ES-I3 (cell line): Measurements from ENCODE around the gene SPAAR.
"Not testable (repeated sequence)": the region's sequence is repeated elsewhere in the genome, so short reads cannot be mapped to it uniquely, and the experiment has no call there.

Experiments
- H3K36me3 ChIP-seq: 2 replicates; pipeline ENCODE4 v1.6.1; 2013; ENCODE audit warnings: mild to moderate bottlenecking, low read length, control low read depth, moderate library complexity; ENCODE audit not compliant: insufficient read depth
- H3K4me1 ChIP-seq: 2 replicates; pipeline ENCODE4 v1.6.1; 2013; ENCODE audit warnings: mild to moderate bottlenecking, control low read depth, low read length; ENCODE audit not compliant: insufficient read depth
- H3K9ac ChIP-seq: 2 replicates; pipeline ENCODE4 v1.6.1; 2013; ENCODE audit warnings: low read depth, mild to moderate bottlenecking, low read length, moderate library complexity
- H3K9me3 ChIP-seq: 2 replicates; pipeline ENCODE4 v1.6.1; 2013; ENCODE audit warnings: mild to moderate bottlenecking, low read length, moderate library complexity; ENCODE audit not compliant: control insufficient read depth, insufficient read depth

The SPAAR gene

GRCh38 chr9:35884908-35885307, 24.4 kb upstream of the SPAAR start:
- H3K9ac ChIP-seq, H3K36me3 ChIP-seq, H3K9me3 ChIP-seq, H3K4me1 ChIP-seq: not testable (repeated sequence)

DNA sequence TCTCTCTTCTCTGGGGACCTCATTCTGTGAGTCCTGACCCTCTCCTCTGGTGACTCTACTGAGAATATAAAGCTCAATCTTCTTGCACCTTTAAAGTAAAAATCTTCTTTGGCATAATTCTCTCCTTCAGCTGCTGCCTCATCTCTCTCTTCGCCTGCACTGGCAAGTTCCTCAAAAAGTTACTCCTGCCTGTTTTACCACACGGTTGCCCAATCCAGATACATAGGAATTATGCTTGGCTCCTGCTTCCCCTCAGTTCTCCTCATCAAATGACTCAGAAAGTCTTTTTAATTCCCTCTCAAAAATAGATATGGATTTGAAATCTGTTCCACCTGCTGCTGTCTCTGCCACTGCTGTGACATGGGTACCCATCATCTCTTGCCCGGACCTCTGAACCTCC, 17.6 kb upstream of the SPAAR start:
- Histone ChIP-seq H3K36me3 (no peaks in the 10 kb centered on the region), H3K9me3 (no peaks in the 10 kb centered on the region), H3K9ac (no peak overlapping the region), H3K4me1 (no peaks in the 10 kb centered on the region)

- H3K4me1 ChIP-seq: no peaks in the 10 kb centered on the region
- H3K36me3 ChIP-seq: no peaks in the 10 kb centered on the region
- H3K9ac ChIP-seq: no peak overlapping the region
- no peaks in the 10 kb centered on the region for H3K9me3 ChIP-seq
Measured at GRCh38 chr9:35892051-35892450, 17.2 kb upstream of the SPAAR start.

GRCh38 chr9:35896570-35896969, 12.7 kb upstream of the SPAAR start:
- no peaks in the 10 kb centered on the region for H3K36me3 ChIP-seq
- H3K9ac ChIP-seq: no peak overlapping the region
- no peaks in the 10 kb centered on the region for H3K4me1 ChIP-seq
- no peaks in the 10 kb centered on the region for H3K9me3 ChIP-seq

- not testable (repeated sequence) for H3K9me3 ChIP-seq, H3K4me1 ChIP-seq, H3K9ac ChIP-seq, H3K36me3 ChIP-seq
Measured at GRCh38 chr9:35897376-35898099, 11.8 kb upstream of the SPAAR start.

- Histone ChIP-seq H3K36me3 (no peaks in the 10 kb centered on the region), H3K4me1 (no peaks in the 10 kb centered on the region), H3K9ac (no peak overlapping the region), H3K9me3 (no peaks in the 10 kb centered on the region)
Measured at GRCh38 chr9:35898337-35898736, 11.0 kb upstream of the SPAAR start.

DNA sequence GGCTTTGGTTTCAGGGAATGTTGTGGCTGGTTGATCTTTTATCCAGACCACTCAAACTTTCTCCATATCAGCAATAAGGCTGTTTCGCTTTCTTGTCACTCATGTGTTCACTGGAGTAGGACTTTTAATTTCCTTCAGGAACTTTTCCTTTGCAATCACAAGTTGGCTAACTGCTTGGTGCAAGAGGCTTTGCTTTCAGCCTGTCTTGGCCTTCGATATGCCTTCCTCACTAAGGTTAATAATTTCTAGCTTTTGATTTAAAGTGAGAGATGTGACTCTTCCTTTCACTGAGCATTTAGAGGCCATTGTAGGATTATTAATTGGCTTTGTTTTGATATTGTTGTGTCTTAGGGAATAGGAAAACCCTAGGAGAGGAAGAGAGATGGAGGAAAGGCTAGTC, 10.3 kb upstream of the SPAAR start:
- H3K9ac ChIP-seq: no peak overlapping the region
- no peaks in the 10 kb centered on the region for H3K36me3 ChIP-seq
- no peaks in the 10 kb centered on the region for H3K4me1 ChIP-seq
- H3K9me3 ChIP-seq: no peaks in the 10 kb centered on the region

DNA sequence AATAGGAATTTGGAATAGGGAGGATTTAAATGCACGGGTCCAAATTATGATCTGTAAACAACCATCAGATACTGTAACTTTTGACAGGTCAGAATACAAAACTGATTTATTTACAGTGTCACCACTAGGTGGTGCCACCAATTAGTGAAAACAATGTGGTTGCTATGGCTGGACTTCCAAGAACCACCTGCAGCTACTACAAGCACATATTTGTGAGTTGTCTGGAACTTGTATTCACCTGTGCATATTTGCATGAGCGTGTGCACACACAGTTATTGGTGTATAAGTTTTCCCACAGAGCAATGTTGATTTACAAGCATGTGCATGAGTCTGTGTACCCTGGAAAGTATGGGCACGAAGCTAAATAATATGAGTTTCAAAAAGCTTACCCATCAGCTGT, 6.2 kb upstream of the SPAAR start:
- Histone ChIP-seq H3K4me1 (peaks cover 25% of the 10 kb centered on the region), H3K36me3 (no peaks in the 10 kb centered on the region), H3K9ac (no peak overlapping the region), H3K9me3 (no peaks in the 10 kb centered on the region)

GRCh38 chr9:35904338-35904737, 5.0 kb upstream of the SPAAR start:
- H3K9ac ChIP-seq: no peak overlapping the region
- no peaks in the 10 kb centered on the region for H3K36me3 ChIP-seq
- no peaks in the 10 kb centered on the region for H3K9me3 ChIP-seq
- H3K4me1 ChIP-seq: peaks cover 38% of the 10 kb centered on the region

DNA sequence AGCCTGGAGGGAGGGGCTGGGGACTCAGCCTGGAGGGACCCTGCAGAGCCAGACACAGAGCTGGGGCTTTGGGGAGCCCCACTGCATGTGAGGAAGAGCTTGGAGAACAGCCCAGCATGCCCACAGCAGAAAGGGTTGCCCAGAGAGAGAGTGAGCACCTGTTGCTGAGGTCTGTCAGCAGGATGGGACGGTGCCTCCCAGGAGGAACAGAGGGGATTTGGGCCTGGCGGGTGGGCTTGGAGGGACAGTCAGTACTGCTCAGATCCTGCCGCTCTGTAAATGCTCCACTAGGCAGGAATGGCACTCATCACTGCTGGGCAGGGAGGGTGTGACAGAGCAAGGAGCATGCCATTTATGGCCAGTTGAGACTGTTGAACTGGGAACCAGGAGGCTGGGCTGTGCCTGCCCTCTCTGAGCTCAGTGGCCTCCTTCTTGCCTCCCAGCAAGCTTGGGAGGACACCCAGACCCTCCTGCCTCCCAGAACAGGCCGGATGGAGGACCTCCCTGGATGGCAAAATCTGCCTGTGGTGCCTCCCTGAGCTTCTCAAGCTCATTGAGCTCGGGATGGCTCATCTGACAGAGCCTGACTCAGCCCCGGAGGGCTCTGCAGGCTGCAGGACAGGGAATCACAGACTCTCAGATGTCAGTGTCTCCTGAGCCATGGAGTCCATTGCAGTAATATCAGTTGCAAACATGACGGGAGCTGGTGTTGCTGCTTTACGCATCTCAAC, 4.1 kb upstream of the SPAAR start:
- H3K4me1 ChIP-seq: peaks cover 46% of the 10 kb centered on the region
- no peaks in the 10 kb centered on the region for H3K36me3 ChIP-seq
- H3K9me3 ChIP-seq: no peaks in the 10 kb centered on the region
- H3K9ac ChIP-seq: no peak overlapping the region

- no peaks in the 10 kb centered on the region for H3K9me3 ChIP-seq
- H3K9ac ChIP-seq: no peak within 1 kb of the TSS; the same call in 1 of the 2 replicates
- H3K36me3 ChIP-seq: no peaks in the 10 kb centered on the region
- H3K4me1 ChIP-seq: peaks cover 51% of the 10 kb centered on the region
Measured at GRCh38 chr9:35905912-35906679, 3.2 kb upstream of the SPAAR start, which contains the start of gene HRCT1. TSS of gene HRCT1 (plus strand) at chr9:35906202. CDS start at chr9:35906288, 86 bp downstream.

- Histone ChIP-seq H3K9me3 (no peaks in the 10 kb centered on the region), H3K36me3 (no peaks in the 10 kb centered on the region), H3K4me1 (peaks cover 51% of the 10 kb centered on the region), H3K9ac (peak overlapping the region; percentile 26; the same call in 1 of the 2 replicates)
Measured at GRCh38 chr9:35906923-35907699, 2.2 kb upstream of the SPAAR start.

- Histone ChIP-seq H3K4me1 (peaks cover 51% of the 10 kb centered on the region), H3K36me3 (no peaks in the 10 kb centered on the region), H3K9me3 (no peaks in the 10 kb centered on the region), H3K9ac (peak overlapping the region; percentile 26)
Measured at GRCh38 chr9:35907711-35908503, 1.4 kb upstream of the SPAAR start.
